Endothelial cell of umbilical vein (primary cell): ENCODE results near the gene WDR47. TPM values are rescaled to one million over a fixed set of nuclear protein-coding genes. Genes with fewer than 3 reads are reported as not detected.

Source experiments
- BruUV-seq: library from RNA; stranded (reverse); fragments of 400-500 nt; replicated peaks from 2 replicates; lab custom pipeline; 2021; lab: Mats Ljungman, UMichigan
- CTCF ChIA-PET: fragments of 300-600, 350-600 bp; sonication (Branson Sonifier 250); formaldehyde crosslinking; loops from one replicate; lab custom pipeline; 2021; ENCODE audit warnings: antibody characterized with exemption, inconsistent platforms; lab: Charles Lee
- POLR2A ChIA-PET: fragments of 300-600, 350-600 bp; sonication (Branson Sonifier 250); formaldehyde crosslinking; loops from one replicate; lab custom pipeline; 2021; ENCODE audit warnings: antibody characterized with exemption, inconsistent platforms; lab: Charles Lee
- DNase-seq: peaks from one replicate; pipeline ENCODE4 v3.0.0-alpha.2; 2011; ENCODE audit warnings: low read depth, low spot score
- FAIRE-seq: peaks from 2 replicates; lab custom pipeline; 2011; peaks lifted over from hg19 to GRCh38; lab: Jason Lieb, UNC
- H2AFZ ChIP-seq: 2 replicates; pipeline ENCODE4 v1.6.0; 2012; ENCODE audit warnings: low read depth, low read length, control low read depth, inconsistent platforms
- H3K27ac ChIP-seq: 2 replicates; pipeline ENCODE4 v1.5.1; 2011; ENCODE audit warnings: low read depth, mild to moderate bottlenecking, control low read depth, low read length, moderate library complexity; ENCODE audit not compliant: insufficient read depth
- H3K27me3 ChIP-seq, 2 experiments: 2 replicates each; pipeline versions ENCODE4 v1.6.0 to v1.6.1; 2011; ENCODE audit warnings: low read length in 2 of 2, mixed read lengths in 1 of 2; ENCODE audit not compliant: control insufficient read depth in 2 of 2, insufficient read depth in 2 of 2
- H3K36me3 ChIP-seq, 2 experiments: 2 replicates in 1 of 2; 3 replicates in 1 of 2; pipeline ENCODE4 v1.5.1; 2011; ENCODE audit warnings: low read length in 2 of 2, mild to moderate bottlenecking in 1 of 2, moderate library complexity in 1 of 2; ENCODE audit not compliant: control insufficient read depth in 2 of 2, insufficient read depth in 2 of 2; ENCODE audit errors: extremely low read depth in 1 of 2
- H3K4me1 ChIP-seq: 3 replicates; pipeline ENCODE4 v1.5.1; 2011; ENCODE audit warnings: mild to moderate bottlenecking, low read length; ENCODE audit not compliant: control insufficient read depth, insufficient read depth; ENCODE audit errors: extremely low read depth
- H3K4me2 ChIP-seq: 2 replicates; pipeline ENCODE4 v1.6.1; 2011; ENCODE audit warnings: low read length, control low read depth, mixed read lengths; ENCODE audit not compliant: insufficient read depth
- H3K4me3 ChIP-seq, 3 experiments: fragments of 200-600 bp in 1 of 3; sonication (generic), shearing (Covaris generic) in 1 of 3; replicated peaks in 1 of 3; 2 replicates each; pipeline ENCODE4 v1.5.1; 2011 to 2016; ENCODE audit warnings: control low read depth in 3 of 3, low read length in 3 of 3, mild to moderate bottlenecking in 2 of 3, inconsistent platforms in 1 of 3, low read depth in 1 of 3, moderate library complexity in 1 of 3; ENCODE audit not compliant: insufficient read depth in 1 of 3
- H3K79me2 ChIP-seq: 2 replicates; pipeline ENCODE4 v1.6.0; 2012; ENCODE audit warnings: low read length, inconsistent platforms; ENCODE audit not compliant: control insufficient read depth, insufficient read depth
- H3K9ac ChIP-seq: replicated peaks from 2 replicates; pipeline ENCODE3; 2011; ENCODE audit warnings: low read length, control low read depth; ENCODE audit not compliant: insufficient read depth; ENCODE audit errors: extremely low read depth
- H3K9me1 ChIP-seq: replicated peaks from 3 replicates; pipeline ENCODE4 v1.6.0; 2011; ENCODE audit warnings: mild to moderate bottlenecking, low read length; ENCODE audit not compliant: control insufficient read depth, insufficient read depth; ENCODE audit errors: extremely low read depth
- H3K9me3 ChIP-seq: replicated peaks from 2 replicates; pipeline ENCODE4 v1.5.1; 2012; ENCODE audit warnings: low read length, inconsistent platforms; ENCODE audit not compliant: control insufficient read depth, insufficient read depth
- H4K20me1 ChIP-seq: replicated peaks from 2 replicates; pipeline ENCODE3; 2011; ENCODE audit warnings: mild to moderate bottlenecking, low read length; ENCODE audit not compliant: control insufficient read depth, insufficient read depth; ENCODE audit errors: extremely low read depth
- EZH2 ChIP-seq: IDR thresholded peaks from 2 replicates; pipeline ENCODE4 v1.6.1; 2012; ENCODE audit warnings: borderline replicate concordance, low read depth, mild to moderate bottlenecking, moderate library complexity, low read length, inconsistent platforms; ENCODE audit not compliant: severe bottlenecking
- FOS ChIP-seq: IDR thresholded peaks from 2 replicates; pipeline ENCODE4 v1.6.1; 2011; ENCODE audit warnings: mild to moderate bottlenecking, low read length, moderate library complexity, borderline replicate concordance; ENCODE audit not compliant: insufficient read depth
- GATA2 ChIP-seq: IDR thresholded peaks from 2 replicates; pipeline ENCODE4 v1.7.0; 2011; ENCODE audit warnings: low read depth, mild to moderate bottlenecking, moderate library complexity, mixed read lengths, low read length; ENCODE audit not compliant: insufficient read length, insufficient read depth
- JUN ChIP-seq: IDR thresholded peaks from 2 replicates; pipeline ENCODE4 v1.6.1; 2011; ENCODE audit warnings: borderline replicate concordance, low read depth; ENCODE audit not compliant: insufficient read length, insufficient read depth
- MYC ChIP-seq: IDR thresholded peaks from one replicate; pipeline ENCODE4 v1.6.1; 2011; ENCODE audit warnings: mild to moderate bottlenecking, low read depth, low read length
- POLR2A ChIP-seq: IDR thresholded peaks from 2 replicates; pipeline ENCODE4 v1.6.1; 2012; ENCODE audit warnings: low read depth, mild to moderate bottlenecking, control low read depth, low read length
- POLR2AphosphoS5 ChIP-seq: IDR thresholded peaks from 2 replicates; pipeline ENCODE4 v1.6.1; 2012; ENCODE audit warnings: low read depth, mild to moderate bottlenecking, control low read depth, low read length, moderate library complexity; ENCODE audit not compliant: insufficient read depth
- dilution Hi-C: fragments of 300-500 bp; cut with MboI; formaldehyde crosslinking; loops from one replicate; pipeline ENCODE4 v1.15.0; 2019; ENCODE audit warnings: low sequenced_read_pairs; ENCODE audit not compliant: extremely low pct_ligation_motif_present
- intact Hi-C: fragments of 100-400 bp; cut with micrococcal nuclease; formaldehyde crosslinking; loops from one replicate; pipeline ENCODE4 v1.10.0; 2022
- polyA plus RNA-seq, 4 experiments: library from polyadenylated mRNA; depleted of rRNA in 3 of 4; stranded (reverse) in 3 of 4; unstranded in 1 of 4; fragments of >200 nt; gene quantifications; 2 replicates each; pipeline versions ENCODE4 v1.2.1 to v1.2.3, GENCODE V29; 2011 to 2012; ENCODE audit warnings: missing spikeins in 1 of 4
- total RNA-seq: library from RNA; stranded (reverse); gene quantifications from 2 replicates; pipeline ENCODE4 v1.2.3, GENCODE V29; 2021
- TF ChIP-seq, protein P1 (sequence below): IDR thresholded peaks from 2 replicates; pipeline ENCODE4 v1.6.1; 2011; ENCODE audit not compliant: insufficient read depth, insufficient read length
- TF ChIP-seq, protein P2 (sequence below), 2 donors: IDR thresholded peaks; 1 replicate in 1 of 2; 2 replicates in 1 of 2; pipeline ENCODE4 v1.5.1; 2011; ENCODE audit warnings: low read length in 2 of 2, mild to moderate bottlenecking in 2 of 2, moderate library complexity in 2 of 2, control low read depth in 1 of 2, inconsistent platforms in 1 of 2, low read depth in 1 of 2; ENCODE audit not compliant: insufficient read depth in 1 of 2; ENCODE audit errors: extremely low read depth in 1 of 2

Gene WDR47
- total and polyA plus RNA-seq, 2 donors (not counting 3 experiments of a cell fraction or from before 2014, with no cell fraction given): 9.1 to 19.0 TPM

DNA sequence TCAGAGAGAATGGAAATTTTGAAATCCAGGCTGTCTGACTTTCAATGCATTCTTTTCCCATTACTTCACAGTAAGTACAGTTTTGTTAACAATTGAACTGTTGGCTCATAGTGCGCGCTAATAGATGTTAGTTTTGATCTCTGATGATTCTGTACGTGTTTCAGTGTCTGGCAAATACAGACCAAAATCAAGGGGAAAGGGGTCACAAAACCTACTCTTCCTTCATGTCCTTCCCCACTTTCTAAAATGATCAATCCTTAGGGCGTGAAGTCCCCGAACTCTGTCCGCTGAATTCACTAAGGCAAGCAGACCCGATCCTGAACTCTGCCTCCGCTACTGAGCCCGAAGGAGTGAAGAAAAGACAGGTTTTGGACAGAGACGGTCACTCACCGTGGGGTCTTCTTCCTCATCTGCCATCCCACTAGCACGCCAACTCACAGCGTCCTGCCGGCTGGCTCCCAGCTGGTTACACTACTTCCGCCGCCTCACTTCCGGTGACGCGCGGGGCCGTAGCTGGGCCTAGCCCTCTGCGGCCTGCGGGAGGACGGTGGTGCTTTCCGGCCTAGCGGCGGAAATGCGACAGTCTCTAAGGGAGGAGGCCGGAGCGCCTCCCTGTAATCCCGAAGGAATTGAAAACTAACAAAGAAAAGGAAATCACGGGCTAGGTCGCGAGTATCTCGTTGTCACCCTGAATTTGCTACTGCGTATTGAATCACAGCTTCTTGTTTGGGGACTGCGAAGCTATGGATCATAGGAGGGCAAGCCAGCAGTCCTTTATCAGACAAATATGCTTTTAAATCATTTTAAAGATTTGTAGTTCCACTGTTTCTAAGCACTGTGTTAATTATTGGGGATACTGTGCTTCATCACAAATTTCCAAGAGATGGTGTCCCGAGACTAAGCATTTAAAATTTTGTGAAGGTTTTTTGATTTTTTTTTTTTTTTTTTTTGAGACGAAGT is 33.9 kb upstream of the WDR47 start, which contains the start of gene TAF13:
TAF13 (minus strand) TSS at position 473 of the 960 bp plus-strand sequence; CDS start at position 417, 56 bp downstream.
- Histone ChIP-seq H2AFZ (peak within 1 kb of the TSS; percentile 52), H3K4me3 (peak within 1 kb of the TSS; percentile 53 to 90 (median 67)), H3K4me2 (peak within 1 kb of the TSS; percentile 83), H3K9me3 (no peaks in the 10 kb centered on the region), H3K9me1 (no peaks in the 10 kb centered on the region), H3K4me1 (peaks cover 21% of the 10 kb centered on the region), H3K36me3 (peaks cover 0 to 6% of the 10 kb centered on the region in 2 experiments), H3K79me2 (peaks cover 31% of the 10 kb centered on the region), H3K9ac (peak within 1 kb of the TSS; percentile 94), H3K27ac (peak within 1 kb of the TSS; percentile 93), H3K27me3 (no peaks in the 10 kb centered on the region), H4K20me1 (no peaks in the 10 kb centered on the region)
- intact Hi-C loops (loop anchor here (1.0 kb wide), 4 partner anchors 14 to 36 kb away; partner anchors contain the start of genes TMEM167B and WDR47), dilution Hi-C loops (no loop called here)
- BruUV-seq: TSS peak; percentile 99
- FAIRE-seq (peak; percentile 92), DNase-seq (peak; percentile 96)
- ChIA-PET POLR2A (interaction anchor here (0.7 to 1.3 kb wide), 7 partner anchors 15 to 134 kb away, joined by 3 to 11 read pairs (median 6); partner anchors contain the start of genes TMEM167B and WDR47), CTCF (interaction anchor here (0.6 to 2.6 kb wide), 5 partner anchors 15 to 300 kb away, joined by 3 to 26 read pairs (median 6); partner anchors contain the start of genes CLCC1 and TMEM167B)
- TF ChIP-seq EZH2: no peak
- TF ChIP-seq, protein P1, sequence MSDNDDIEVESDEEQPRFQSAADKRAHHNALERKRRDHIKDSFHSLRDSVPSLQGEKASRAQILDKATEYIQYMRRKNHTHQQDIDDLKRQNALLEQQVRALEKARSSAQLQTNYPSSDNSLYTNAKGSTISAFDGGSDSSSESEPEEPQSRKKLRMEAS: peak; percentile 34
- TF ChIP-seq MYC: no peak
- TF ChIP-seq FOS: peak; percentile 24
- peak; percentile 97 for TF ChIP-seq POLR2A
- no peak for TF ChIP-seq JUN
- no peak for TF ChIP-seq GATA2
- TF ChIP-seq POLR2AphosphoS5: peak; percentile 92
- TF ChIP-seq, protein P2, sequence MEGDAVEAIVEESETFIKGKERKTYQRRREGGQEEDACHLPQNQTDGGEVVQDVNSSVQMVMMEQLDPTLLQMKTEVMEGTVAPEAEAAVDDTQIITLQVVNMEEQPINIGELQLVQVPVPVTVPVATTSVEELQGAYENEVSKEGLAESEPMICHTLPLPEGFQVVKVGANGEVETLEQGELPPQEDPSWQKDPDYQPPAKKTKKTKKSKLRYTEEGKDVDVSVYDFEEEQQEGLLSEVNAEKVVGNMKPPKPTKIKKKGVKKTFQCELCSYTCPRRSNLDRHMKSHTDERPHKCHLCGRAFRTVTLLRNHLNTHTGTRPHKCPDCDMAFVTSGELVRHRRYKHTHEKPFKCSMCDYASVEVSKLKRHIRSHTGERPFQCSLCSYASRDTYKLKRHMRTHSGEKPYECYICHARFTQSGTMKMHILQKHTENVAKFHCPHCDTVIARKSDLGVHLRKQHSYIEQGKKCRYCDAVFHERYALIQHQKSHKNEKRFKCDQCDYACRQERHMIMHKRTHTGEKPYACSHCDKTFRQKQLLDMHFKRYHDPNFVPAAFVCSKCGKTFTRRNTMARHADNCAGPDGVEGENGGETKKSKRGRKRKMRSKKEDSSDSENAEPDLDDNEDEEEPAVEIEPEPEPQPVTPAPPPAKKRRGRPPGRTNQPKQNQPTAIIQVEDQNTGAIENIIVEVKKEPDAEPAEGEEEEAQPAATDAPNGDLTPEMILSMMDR (IDR thresholded peaks at IDR 0.05; ENCODE audit: extremely low read depth in 1 of 2, insufficient read depth in 1 of 2, low read depth in 1 of 2, low read length in 2 of 2): peak in 1 of 2 donors; percentile 4
